ENCODE data around the gene MBOAT7.

MBOAT7 gene

DNA sequence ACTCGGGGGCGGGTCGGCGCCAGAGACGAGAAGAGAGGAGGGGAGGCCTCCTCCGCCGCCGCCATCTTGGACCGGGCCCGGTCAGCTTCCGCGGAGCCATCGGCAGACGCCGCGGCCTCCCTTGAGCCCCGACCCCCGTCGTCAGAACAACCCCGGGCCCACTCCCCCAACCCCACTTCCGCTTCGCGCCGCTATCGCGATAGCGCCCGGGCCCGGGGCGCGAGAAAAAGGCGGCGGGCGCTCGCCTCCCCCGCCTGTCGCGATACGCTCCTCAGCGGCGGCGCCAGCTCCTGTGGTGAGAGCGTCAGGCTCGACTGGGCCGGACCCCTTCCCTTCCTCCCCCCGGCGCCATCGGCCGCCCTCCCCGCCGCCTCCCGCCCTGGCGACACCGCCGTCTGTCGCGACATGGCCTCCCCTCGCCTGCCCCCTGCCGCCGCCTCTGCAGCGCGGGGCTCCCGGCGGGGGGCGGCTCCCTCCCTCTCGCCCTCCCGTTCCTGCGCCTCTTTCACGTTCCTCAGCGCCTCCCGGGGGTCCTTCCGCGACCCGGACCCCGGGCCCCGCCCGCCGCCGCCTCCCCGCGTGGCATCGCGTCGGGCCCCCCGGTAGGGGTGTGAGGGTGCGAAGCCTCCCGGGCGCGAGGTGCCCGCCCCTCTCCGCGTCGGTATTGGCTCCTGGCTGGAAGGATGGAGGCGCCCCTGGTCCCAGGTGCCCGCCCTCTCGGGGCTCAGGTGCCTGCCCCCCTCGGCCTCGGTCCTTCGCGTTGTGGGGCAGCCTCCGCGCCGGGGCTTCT, 51.5 kb downstream of the MBOAT7 start, which contains the start of gene CNOT3:
Gene CNOT3, plus strand, starts transcription at position 64 of the 790 bp plus-strand sequence. CDS start 5,217 bp downstream, outside the sequence.
- DNase-seq: peak; percentile 39

- DNase-seq: peak; percentile 100
Measured at GRCh38 chr19:54136864-54137698, 52.3 kb downstream of the MBOAT7 start.

DNA sequence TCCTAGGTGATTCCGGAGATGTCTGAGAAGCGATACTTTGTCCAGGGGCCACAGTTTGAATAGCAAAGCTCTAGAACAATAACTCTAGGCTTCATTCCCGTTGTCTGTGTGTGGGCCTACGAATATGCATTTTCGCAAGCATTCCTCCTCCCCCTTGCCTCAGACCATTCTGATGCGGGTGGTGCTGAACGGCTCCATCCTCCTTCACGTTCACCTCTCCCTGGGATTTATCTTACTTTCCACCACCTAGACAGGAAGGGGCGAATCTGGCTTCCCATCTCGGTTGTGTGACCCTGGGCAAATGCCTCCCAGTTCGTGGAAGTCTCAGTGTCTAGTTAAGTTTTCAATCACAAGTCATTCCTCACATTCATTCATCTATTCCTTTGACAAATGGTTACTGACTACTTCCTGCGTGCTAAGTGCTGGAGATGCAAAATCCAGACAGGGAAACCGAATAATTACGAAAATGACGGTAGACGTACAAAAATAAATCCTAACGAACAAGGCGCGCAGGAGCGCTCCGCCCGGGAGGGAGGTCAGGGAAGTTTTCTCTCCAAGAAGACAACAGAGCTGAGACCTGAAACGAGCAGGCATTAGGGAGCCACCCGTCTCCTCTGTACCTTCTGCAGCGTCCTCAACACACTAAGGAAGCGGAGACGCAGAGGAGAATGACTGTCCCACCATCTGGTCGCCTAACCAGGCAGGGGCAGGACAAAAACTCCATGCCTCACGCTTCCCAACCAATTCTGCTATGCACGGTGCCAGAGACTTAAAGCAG, 53.1 kb downstream of the MBOAT7 start:
- DNase-seq: no peak

DNA sequence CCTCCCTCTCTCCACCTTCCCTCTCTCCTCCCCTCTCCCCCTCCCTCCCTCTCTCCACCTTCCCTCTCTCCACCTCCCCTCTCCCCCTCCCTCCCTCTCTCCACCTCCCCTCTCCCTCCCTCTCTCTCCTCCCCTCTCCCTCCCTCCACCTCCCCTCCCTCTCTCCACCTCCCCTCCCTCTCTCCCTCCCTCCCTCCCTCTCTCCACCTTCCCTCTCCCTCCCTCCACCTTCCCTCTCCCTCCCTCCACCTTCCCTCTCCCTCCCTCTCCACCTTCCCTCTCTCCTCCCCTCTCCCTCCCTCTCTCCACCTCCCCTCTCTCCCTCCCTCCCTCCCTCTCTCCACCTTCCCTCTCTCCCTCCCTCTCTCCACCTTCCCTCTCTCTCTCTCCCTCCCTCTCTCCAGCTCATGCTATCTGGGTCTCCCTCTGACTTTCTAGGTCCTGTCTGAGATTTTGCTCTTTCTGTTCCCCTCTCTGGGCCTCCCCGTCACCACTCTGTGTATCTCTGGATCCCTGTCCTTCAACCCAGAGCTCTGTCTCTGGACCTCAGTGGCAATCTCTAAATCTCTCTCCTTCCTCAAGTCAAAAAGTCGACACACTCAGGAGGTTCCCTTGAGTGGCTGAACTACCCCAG, 55.3 kb downstream of the MBOAT7 start:
- DNase-seq: no peak

- DNase-seq: no peak
Measured at GRCh38 chr19:54133312-54133956, 55.9 kb downstream of the MBOAT7 start.

- DNase-seq: no peak
Measured at GRCh38 chr19:54129617-54129996, 59.8 kb downstream of the MBOAT7 start.

DNA sequence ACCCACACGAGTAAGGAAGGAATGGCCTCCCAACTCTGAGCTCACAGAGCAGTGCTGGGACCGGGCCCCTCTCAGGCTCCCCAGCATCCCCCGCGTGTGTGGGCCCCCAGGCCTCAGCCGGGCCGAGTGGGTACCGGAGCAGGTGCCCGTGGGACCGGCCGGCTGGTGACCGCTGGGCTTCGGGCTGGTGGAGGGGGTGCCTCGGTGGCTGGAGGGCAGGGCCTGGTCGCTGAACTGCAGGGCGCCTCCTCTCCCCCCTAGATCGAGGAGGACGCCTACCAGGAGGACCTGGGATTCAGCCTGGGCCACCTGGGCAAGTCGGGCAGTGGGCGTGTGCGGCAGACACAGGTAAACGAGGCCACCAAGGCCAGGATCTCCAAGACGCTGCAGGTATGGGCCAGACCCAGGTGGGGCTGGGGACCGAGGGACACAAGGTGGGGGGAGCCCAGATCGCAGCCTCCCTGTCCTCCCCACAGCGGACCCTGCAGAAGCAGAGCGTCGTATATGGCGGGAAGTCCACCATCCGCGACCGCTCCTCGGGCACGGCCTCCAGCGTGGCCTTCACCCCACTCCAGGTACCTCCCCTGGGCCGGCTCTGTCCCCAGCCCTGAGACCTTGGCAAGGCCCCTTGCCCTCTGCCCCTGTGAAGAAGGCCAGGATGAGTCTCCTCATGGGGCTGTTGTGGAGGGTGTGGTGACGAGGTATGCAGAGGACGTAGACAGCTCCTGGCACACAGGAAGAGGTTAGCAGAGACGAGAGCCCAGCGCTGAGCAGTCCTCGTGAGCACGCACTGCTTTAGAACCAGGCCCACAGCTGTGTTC, 60.4 kb downstream of the MBOAT7 start:
- no peak for DNase-seq

- DNase-seq: no peak
Measured at GRCh38 chr19:54128441-54128725, 61.0 kb downstream of the MBOAT7 start.

GRCh38 chr19:54127688-54128440, 61.5 kb downstream of the MBOAT7 start:
- no peak for DNase-seq

DNA sequence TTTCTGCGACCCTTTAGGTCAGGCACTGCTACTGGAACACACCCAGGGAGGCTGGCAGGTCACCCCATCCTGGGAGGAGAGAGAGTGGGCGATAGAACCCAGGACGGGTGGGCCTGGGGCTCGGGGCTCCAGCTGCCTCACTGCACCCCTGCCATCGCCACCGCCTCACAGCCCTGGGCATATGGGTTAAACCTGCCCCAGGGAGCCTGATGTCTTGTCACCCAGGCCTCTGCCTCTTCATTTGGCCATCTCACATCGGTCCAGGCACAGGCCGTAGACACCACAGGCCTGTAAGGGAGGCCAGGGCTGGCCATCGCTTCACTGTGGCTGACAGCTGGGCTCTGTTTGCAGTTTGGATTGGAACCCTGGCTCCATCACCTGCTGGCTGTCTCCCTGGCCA, 63.7 kb downstream of the MBOAT7 start:
- DNase-seq: no peak

- no peak for DNase-seq
Measured at GRCh38 chr19:54124393-54124792, 65.0 kb downstream of the MBOAT7 start.

DNA sequence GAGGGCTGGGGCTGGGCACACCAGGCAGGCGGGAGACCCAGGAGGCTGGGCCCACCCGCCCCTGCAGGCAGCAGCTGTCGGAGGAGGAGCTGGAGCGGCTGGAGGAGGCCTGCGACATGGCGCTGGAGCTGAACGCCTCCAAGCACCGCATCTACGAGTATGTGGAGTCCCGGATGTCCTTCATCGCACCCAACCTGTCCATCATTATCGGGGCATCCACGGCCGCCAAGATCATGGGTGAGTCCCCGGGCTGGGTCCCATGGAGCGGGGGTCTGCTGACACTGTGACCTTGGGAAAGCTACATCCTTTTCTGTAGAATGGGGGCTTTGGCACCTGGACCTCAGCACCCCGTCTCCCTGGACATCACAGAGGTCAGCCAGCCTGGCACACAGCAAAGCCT, 65.7 kb downstream of the MBOAT7 start:
- DNase-seq: no peak

Measured in effector CD8-positive, alpha-beta T cell (primary cell).